NOMO-1 treated with DMSO at 0.1 percent for 48 hours (cell line): ENCODE results near the gene OR2T12.
"Not testable (repeated sequence)": the region's sequence is repeated elsewhere in the genome, so short reads cannot be mapped to it uniquely, and the experiment has no call there.

Source experiments
- DNase-seq: peaks from one replicate; lab custom pipeline; 2025; ENCODE audit not compliant: unreplicated experiment; lab: John Stamatoyannopoulos, UW

OR2T12 gene

DNA sequence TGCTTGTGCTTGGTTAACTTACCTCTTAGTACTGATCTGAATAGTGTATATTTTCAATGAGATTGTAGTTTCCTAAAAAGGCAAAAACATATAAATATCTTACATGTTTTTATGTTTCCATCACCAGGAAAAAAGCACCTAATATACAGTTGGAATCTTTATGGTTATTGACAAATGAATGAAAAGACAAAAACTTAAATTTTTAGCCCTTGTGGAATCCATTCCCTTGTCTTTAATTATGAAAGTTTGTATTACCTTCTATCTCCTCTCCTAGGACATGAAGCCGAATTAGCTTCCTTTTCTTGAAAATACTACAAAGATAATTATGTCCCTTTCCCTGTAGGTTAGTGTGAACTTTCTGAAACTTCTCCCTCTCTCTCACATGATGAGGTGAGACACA, at the start of gene OR2T12:
Gene OR2T12 (minus strand): TSS at position 101 of the 400 bp plus-strand sequence. CDS start 7,846 bp downstream, outside the sequence.
- DNase-seq: no peak

GRCh38 chr1:248348475-248348874, 45.3 kb upstream of the OR2T12 start, which contains the start of gene OR14C36:
OR14C36 (plus strand) TSS chr1:248348775; CDS start chr1:248348775, 0 bp downstream.
- no peak for DNase-seq

- DNase-seq: no peak
Measured at GRCh38 chr1:248343451-248343850, 40.2 kb upstream of the OR2T12 start.

DNA sequence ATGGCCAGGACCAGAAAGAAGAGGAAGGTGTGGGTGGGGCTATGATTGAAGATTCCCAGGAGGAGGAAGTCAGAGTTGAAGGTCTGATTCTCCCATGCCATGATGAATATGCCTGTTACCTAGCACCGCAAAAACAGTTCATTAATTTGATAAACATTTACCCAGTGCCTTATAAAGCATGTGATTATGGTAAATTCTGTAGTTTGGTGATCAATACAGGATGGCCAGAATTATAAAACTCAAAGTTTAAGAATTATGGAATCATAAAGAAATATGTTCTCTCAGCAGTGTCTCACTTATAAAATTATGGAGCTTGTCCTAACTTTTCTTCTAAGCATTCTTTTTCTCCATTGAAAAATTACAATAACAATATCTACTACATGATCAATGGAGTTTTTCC, 21.2 kb upstream of the OR2T12 start, which contains the start of gene OR2M7:
Gene OR2M7 (minus strand): TSS at position 101 of the 400 bp plus-strand sequence. CDS start 0 bp downstream, at position 101.
- no peak for DNase-seq

GRCh38 chr1:248316796-248317195, 13.6 kb upstream of the OR2T12 start:
- DNase-seq: no peak

DNA sequence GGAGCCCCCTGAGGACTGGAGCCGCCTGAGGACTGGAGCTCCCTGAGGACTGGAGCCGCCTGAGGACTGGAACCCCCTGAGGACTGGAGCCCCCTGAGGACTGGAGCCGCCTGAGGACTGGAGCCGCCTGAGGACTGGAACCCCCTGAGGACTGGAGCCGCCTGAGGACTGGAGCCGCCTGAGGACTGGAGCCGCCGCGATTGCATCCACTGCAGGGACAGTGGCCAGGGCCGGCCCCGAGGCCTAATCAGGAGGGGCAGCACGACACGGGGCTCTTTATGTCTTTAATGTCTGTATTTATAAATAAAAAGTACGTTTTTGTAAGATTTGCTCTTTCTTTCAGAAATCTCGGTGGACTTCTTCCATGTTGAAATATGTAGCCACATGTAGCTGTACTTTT, 3.5 kb upstream of the OR2T12 start:
- not testable (repeated sequence) for DNase-seq

GRCh38 chr1:248306103-248306502, 2.9 kb upstream of the OR2T12 start:
- no peak for DNase-seq

- not testable (repeated sequence) for DNase-seq
Measured at GRCh38 chr1:248305672-248306071, 2.4 kb upstream of the OR2T12 start.

- DNase-seq: peak; percentile 78
Measured at GRCh38 chr1:248288391-248288790, 14.8 kb downstream of the OR2T12 start.

DNA sequence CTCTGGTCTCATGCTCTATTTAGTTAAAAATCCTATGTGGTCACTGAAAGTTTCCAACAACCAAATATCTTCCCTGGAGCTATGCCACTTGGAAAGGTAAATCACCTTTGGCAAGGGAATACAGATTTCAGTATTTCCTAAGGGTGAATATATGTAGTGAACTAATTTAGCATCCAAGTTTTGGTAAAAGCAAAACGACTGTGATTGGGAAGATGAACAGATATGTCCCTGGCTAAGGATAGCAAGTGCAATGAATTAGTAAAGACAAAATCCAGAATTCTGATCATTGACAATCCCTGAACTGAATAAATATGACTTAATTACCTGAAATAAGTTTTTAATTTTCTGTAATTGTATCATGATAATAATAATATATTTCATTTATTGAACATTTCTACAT, 25.3 kb downstream of the OR2T12 start, which contains the start of gene OR2T33:
Gene OR2T33 (minus strand): TSS at position 101 of the 400 bp plus-strand sequence. CDS start 4,162 bp downstream, outside the sequence.
- no peak for DNase-seq

- DNase-seq: not testable (repeated sequence)
Measured at GRCh38 chr1:248273225-248273624, 30.0 kb downstream of the OR2T12 start.

DNA sequence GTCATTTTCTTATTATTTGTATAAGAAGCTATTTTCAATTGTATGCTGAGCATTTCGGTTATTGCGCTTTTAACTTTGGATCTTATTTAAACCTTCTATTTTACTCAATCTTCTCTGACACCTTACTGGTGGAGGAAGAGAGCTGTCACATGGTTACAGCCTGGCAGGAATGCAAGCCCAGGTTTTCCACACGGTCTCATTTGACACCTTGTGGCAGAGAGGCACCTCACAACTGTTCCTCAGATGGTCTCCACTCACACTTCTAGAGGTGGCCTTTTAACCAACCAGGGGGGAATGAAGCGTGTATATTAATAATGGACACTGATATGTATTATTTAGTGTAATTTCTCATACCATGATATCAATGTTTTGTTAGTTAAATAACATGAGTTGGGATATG, 35.0 kb downstream of the OR2T12 start:
- no peak for DNase-seq

GRCh38 chr1:248259309-248259708, 43.9 kb downstream of the OR2T12 start:
- not testable (repeated sequence) for DNase-seq

DNA sequence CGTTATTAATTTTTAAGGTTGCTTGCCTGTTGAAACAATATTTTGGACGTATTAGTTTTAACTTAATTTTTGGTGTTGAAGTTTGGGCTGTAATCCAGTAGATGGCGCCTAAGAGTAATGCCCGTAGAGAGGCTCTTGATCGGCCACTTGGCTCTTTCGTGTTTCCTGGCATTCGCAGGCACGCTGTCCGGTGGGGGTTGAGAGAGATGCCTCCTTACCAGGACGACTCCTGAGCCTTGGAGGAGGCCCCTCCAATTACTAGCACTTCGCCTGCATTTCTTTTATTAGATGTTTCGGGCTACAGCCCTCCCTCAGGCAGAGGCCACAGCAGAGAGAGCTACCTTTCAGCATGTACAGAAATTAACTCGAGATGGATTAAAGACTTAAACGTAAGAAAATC, 60.0 kb downstream of the OR2T12 start:
- peak; percentile 65 for DNase-seq
